Epidermal melanocyte (primary cell): Measurements from ENCODE around the gene ENAH.

Source experiments
- DNase-seq: peaks from one replicate; pipeline ENCODE4 v3.0.0; 2011; ENCODE audit warnings: low spot score; ENCODE audit not compliant: insufficient read length

The ENAH gene

DNA sequence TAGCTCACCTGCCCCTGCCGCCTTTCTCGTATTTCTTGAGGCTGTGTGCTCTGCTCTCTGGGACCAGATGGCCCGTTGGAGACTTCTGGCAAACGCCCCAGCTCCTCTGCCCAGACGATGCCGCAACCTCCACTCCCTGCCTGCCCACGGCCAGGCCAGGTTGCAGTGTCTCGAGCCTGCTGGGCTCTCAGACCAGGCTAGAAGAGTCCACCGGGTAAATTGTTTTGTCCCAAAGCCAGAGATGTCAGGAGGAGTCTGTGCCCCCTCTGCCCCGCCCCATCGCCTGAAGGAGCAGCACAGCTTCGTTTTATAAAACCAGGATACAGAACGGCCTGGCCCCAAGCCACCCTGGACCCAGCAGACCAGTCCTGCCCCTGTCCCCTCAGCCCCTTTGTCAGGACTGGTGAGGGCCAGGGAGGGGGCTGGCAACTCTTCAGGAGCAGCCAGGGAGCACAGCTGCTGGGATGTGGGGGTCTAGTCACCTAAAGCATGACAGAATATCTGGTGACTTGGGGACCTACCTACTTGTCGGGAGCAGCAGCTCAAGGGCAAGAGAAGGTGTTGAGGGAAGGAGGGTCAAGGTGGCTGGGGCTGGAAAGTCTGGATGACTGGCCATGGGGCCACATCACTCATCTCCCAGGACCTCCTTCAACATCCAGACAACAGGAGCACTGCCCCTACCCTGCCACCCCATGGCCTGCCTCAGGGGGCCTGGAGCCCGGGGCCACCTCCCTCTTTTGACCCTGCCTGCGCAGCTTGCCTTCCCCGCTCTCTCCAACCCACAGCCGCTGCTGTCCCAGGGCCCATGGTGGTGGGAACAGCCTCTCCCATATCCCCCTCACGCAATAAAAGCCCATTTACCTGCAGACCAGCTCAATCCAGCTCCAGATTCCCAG is 191.1 kb downstream of the ENAH start:
- no peak for DNase-seq

DNA sequence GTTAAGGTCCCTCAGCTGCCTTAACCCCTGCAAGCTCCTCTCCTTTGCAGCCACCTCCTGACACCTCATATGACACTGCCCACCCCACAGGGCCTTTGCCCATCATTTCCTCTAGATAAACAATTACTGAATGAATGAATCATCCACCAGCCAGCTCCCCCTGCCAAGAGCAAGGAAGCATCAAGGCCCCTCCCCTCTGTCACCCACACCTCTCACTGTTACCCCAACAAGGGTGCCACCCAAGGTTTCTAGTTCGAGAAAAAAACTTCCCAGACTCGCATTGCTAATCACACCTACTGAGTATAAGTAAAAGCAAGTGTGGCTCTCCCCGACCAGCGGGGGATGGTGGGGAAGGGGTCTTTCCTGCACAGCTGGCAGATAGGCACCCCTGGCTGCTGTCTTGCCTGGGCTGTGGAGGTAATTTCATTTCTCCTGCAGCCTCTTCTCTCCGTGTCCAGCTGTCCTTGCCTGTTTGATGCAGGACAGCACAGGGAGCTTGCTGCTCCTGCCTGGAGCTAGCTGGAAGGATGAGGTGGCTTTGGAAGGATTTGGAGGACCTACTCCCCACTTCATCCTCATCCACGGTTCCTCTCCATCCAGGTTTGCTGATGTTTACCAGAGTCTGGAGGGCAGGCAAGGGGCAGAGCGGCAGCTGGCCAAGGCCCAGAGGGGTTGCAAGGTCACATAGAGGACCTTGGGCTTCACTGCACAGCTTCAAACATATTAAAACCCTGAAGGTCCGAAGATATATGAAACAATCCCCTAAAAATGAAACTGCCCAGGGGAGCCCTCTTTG is 192.0 kb downstream of the ENAH start:
- DNase-seq: no peak

DNA sequence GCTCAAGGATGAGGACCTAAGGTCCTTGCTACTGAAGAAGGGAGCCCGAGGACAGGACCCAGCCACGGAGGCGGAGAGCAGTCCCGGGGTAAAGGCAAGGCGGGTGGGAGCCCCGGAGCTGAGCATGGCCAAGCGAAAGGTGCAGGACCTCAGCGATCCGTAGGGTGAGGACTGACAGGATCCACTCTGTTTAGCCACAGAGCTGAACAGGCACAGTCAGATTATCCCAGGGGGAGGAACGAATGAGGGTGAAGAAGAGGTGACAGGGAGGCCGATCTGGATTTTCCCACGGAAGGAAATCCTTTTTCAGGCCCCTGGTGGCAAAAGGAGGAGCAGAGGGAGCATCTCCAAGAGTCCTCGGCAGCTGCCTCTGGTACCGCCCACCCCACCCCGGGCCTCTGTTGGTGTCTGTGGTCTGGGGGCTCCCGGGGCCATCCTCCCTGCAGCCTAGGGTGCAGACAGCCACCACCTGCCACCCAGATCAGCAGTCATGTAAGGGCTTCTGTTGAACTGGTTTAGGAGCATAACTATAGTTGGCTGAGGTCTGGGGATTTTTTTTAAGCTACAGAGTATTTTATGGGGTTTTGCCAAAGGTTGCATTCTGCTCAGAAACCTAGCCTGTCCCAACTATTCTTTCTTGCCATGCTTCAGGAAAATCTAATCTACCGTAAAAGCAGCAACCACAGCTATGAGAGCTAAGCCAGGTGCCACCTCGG is 192.7 kb downstream of the ENAH start:
- no peak for DNase-seq

DNA sequence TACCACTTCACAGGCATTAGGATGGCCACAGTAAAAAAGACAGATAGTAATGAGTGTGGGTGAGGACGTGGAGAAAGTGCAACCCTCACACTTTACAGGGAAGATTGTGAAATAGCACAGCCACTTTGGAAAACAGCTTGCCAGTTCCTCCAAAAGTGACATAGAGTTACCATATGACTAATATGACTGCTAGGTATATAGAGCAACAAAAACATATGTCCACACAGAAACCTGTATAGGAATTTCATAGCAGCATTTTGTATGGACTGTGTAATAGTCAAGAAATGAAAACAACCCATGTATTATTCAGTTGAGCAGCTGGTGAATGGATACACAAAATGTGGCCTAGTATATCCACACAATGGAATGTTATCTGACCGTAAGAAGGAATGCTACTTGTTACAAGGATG is 194.7 kb downstream of the ENAH start:
- no peak for DNase-seq

DNA sequence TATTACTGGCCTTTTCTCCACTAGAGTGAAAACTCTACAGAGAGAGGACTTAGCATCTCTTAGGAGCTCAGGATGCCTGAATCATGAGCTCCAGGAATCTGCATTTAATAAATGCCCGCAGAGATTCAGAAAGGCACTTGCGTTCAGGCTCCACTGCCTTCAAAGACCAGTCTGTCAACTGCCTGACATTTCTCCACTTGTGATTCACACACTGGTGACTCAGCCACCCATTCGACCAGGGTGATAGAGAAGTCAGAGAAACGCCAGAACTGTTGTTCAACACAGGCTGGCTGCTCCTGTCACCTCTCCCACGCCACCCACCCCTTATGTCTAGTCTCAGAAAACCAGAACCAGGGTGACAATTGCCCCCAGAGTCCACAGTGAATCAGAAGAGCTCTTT is 198.2 kb downstream of the ENAH start:
- DNase-seq: no peak

DNA sequence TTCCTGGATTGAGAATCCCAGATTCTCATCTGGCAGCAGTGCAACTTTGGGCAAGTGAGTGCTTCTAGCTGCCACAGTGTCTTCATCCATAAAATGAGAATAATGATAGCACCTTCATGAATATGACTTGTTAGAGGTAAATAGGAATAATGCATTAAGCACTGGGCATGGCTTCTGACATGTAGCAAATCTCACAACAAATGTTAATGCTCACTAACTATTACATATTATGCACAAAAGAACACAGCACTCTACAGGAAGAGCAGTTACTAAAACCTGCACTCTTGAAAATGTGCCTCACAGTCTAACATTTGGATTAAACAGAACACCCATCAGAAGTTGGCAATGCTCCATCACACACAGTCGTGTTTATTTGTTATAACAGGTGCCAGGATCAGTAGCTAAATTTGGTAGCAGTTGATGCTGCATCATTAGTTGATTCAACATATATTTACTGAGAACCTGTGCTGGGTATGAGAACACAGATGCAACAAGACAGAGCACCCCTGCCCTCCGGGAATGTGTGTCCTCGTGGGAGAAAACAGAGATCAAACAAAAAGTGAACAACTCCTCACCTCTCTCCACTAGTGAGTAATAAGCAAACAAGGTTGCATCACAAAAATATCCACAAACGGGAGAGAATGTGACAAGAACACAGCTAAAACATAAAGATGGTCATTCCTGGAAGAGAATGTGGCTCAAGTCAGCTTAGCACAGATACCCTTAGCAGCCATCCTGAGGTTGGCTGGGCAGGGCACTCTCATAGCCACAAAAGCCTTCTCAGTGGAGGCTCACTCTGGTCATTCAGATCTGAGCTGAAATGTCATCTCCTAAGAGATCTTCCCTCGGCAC is 198.9 kb downstream of the ENAH start:
- DNase-seq: no peak

DNA sequence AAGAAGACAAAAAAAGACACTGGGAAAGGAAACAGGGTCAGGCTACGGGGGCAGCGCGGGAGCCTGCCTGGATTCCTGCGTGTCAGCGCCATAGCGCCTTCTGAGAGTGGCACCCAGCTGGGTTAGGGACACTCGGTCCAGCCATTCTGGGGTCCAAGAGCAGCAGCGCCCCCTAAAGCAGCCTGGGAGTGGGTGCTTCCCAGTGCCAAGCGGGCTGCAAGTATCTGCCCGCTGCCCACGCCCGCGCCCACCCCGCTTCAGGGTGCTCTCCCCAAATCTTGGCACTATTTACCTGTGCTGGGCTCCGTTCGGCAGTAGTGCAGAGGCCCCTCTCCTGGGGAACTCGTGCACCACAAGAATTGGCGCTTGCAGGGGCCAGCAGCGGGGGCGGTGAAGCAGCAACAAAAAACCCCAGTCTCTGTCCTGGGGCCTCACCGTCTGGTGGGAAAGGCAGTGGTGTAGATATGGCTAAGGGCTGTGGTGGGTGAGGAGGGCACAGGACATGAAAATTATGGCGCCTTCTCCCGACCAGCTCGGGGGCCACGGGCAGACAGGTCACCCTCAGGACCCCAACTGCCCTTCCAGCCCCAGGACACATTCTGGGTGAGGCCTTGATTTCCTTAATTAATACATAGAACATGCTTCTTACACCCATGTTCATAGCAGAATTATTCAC is 200.9 kb downstream of the ENAH start:
- DNase-seq: no peak

DNA sequence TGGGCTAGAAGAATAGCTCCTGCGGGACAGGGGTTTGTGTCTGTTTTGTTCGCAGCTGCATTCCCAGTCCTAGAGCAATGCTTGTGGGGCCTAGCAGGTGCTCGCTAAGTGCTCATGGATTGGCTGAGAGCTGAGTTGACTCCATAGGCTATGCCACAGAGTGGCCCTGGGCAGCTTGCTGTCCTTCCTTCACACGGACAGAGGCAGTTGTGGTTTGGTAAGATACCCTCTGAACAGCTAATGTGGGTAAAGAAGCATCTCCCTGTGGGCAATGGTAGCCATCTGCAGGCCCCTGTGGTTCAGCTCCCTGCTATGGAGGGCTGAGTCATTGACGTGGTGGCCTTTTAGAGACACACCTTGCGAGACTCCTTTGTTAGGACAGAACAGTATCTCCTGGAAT is 201.6 kb downstream of the ENAH start:
- DNase-seq: no peak

DNA sequence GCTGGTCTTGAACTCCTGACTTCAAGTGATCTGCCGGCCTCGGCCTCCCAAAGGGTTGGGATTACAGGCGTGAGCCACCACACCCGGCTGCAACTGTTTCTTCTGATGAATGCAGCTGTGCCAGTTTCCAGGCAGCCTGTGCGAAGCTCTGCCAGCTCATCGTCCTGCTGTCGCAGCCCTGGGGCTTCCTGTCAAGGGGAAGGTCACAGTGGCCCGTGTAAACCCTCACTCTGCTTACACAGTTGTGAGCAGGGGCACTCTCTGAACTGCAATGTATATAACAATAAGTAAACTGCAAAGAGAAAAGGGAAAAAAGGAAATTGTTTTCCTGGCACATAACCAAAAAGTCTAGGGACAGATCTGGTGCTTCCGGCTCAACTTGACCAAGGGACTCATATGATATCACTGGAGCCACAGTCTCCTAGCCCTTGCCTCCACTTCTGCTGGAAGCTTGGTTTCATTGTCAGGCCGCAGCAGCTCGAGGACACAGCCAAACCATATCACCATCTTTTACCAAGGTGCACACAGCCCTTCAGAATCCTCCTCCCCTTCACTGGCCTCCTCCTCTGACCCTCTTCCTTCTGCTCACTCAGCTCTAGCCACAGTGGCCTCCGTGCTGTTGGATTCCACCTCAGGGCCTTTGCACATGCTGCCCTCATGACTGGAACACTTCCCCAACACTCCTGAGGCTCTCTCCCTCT is 202.3 kb downstream of the ENAH start:
- DNase-seq: no peak

DNA sequence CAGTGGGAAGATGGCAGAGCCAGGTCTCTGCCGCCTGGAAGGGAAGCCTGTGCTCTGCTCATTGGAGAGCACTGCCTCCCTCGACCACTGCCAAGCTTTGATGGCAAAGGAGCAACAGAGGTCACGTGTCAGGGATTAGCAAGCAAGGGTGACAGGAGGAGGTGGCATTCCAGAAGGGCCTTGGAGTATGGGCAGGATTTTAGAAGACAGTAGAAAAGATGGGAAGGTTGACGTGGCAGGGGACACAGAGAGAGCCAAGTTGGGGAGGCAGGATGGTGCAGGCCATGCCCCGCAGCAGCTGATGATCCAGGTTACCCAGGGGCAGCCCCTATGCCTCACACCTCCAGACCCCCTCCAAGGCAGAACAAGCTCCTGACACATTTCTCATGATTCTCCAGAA is 203.1 kb downstream of the ENAH start:
- DNase-seq: no peak

DNA sequence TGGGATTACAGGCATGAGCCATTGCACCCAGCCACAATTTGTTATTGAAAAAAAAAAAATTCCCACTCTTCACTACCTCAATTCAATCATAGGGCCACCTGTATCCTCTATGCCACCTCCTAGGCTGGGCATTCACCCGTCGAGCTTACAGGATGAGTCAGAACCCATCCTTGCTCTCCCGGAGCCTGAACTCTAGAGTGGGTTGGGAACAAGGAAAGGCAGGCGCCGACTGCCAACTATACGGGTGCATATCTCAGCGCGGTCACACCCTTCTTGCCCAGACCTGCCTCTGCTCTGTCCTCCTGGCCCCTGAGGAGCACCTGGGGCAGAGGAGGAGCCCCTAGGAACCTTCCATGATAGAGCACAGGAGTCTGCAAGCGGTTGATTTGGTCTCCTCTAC is 203.7 kb downstream of the ENAH start:
- no peak for DNase-seq

DNA sequence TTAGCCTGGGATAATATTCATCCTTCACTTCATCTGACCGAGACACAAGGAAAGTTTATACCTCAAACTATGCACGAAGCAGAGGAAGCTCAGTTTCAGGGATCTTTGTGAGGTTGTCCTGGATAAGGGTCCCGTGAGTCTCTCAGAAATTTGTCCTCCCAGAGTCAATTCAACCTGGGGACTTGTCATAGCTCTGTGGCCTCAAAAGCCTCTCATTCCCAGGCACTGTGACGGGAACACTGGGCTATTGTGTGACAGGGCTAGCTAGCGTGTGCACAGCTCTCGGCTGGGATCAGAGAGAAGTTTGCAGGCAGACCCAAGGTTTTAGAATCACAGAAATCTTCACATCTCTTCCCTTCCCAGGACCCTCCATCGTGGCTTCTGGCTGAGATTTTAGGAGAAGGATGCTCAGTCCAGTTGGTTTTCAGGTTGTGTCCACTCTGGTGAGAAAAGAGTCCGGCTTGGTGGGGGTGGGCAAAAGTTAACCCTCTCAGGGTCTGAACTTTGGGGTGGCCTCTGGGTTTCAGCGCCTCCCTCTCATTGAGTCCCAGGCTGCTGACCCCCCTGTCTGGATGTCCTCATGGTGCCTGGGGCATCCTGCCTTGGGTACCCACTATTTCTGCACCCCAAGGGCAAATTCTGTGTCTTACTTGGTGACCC is 204.6 kb downstream of the ENAH start:
- DNase-seq: no peak

DNA sequence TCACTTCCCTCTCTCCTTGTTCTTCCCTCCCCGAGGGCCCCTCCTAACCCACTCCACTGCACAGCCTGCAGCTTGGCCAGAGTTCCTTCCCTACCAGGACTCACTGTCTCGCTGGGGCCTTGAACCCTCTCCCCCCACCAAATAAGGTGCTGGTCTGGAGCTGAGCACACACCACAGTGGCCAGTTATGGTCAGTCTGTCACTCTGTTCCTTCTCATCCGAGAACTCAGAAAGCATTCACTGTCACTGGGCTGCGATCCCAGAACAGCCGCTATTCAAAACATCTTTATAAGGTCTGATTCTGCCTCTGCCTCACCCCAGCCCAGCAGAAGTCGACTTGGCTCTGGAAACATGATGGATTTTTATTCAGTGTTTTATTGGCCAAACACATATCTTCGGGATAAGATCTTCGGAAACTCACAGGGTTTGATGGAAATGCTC is 205.3 kb downstream of the ENAH start:
- no peak for DNase-seq

DNA sequence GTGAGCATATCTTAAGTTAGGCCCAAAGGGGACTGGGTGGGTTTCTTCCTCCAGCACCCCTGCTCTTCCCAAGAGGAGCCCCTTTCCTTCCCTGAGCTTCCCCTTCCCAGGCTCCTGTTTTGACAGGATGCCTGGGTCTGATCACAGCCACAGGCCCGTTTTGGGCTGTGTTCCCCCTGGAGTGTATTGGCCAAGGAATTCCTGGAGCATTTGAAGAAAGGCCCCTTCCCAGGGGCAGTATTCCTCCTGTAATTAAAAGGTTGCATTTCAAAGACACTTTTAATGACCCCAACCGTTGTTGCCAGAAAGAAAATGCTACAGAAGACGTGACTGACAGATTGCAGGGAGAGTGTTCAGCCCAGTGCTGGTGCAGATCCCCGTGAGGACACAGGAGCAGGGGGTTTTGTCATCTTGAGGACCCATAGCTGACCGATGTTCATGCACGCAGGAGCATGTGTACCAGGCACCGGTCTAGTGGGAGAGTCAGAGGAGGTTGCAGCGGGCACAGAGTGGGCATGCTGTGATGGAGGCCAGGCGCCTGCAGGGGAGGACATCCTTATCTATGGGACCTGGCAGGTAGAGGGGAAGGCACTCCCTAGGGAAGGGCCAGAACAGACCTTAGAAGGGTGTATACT is 205.8 kb downstream of the ENAH start:
- no peak for DNase-seq

DNA sequence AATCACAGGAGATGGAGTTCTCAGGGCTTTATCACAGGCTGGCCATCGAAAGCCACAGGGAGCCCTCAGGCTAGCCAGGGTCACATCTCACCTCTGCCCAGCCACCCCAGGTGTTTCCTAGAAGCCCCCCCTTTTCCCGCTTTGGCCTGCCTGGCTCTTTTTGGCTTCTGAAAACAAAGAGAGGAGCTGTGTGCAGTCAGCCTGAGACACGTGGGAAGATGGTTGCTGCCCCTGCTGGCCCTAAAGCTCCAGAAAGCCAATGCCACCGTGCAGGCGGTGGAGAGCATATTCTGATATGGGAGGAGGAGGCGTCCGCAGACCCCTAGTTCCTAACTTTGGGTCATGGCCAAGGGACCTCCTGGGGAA is 206.3 kb downstream of the ENAH start:
- no peak for DNase-seq

DNA sequence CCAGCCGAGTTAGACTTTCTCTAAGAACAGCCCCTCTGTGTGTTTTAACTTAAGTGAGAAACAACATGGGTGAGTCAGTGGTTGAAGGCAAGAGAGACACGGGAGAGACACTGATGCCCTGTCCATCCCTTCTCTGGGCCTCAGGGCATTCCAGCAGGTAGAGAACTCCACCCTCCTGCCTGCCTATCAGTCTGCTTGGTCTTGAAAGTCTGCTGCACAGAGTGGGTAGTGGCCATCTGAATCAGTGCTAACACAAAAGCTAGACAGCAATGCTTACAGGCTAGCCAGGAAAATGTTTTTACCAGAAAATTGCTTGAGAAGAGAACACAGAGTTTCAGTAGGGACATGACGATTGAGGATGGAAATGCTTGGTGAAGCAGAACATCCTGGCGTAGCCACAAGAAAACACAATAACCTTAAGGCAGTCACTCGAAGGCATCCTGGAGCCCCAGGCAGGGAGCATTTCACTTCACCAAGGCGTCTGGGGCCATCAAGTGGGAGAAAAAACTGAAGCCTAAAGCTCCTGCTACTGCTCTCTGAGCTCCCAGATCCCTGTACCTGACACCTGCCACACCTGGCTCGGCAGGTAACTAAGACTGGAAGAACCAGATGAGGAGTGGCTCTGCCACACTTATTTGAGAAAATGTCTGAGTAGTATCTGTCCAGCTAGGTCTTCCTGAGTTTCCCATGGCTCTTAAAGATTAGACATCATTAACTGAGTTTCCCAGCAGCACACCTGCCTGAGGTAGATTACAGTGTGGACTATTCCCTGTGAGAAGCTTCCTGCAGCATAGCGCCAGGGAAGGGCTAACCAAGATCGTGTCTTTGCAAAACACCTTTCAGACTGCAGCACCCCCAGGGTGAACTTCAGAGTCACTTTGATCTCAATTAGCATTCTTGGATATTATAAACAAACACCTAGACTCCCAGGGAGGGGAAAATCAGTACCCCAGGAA is 207.0 kb downstream of the ENAH start:
- no peak for DNase-seq

DNA sequence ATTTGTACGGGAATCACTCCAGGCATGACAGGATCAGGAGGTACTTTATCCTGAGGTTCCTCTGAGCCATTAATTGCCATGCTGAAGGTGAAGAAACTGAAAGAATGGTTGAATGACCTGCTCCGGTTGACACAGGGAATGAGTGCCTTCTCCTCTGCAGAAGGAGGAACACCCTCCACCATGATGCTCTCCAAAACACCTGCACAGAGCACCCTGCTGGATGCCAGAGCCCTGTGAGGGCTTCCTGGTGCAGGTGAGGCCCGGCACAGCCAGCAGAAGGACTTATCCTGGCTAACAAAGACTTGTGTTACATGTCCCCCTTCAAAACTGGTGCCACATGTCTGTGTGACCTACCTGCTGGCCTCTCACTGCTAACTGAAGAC is 210.8 kb downstream of the ENAH start:
- no peak for DNase-seq
